HG03103 (cell line): ENCODE measurements around the gene GNRH2.
"Not testable (repeated sequence)": the region's sequence is repeated elsewhere in the genome, so short reads cannot be mapped to it uniquely, and the experiment has no call there.

ENCODE experiments used
- ATAC-seq: cut with Tn5 transposase; IDR thresholded peaks from one replicate; pipeline ENCODE4 v1.9.1; 2021; ENCODE audit warnings: low read depth; ENCODE audit not compliant: unreplicated experiment

Gene GNRH2

DNA sequence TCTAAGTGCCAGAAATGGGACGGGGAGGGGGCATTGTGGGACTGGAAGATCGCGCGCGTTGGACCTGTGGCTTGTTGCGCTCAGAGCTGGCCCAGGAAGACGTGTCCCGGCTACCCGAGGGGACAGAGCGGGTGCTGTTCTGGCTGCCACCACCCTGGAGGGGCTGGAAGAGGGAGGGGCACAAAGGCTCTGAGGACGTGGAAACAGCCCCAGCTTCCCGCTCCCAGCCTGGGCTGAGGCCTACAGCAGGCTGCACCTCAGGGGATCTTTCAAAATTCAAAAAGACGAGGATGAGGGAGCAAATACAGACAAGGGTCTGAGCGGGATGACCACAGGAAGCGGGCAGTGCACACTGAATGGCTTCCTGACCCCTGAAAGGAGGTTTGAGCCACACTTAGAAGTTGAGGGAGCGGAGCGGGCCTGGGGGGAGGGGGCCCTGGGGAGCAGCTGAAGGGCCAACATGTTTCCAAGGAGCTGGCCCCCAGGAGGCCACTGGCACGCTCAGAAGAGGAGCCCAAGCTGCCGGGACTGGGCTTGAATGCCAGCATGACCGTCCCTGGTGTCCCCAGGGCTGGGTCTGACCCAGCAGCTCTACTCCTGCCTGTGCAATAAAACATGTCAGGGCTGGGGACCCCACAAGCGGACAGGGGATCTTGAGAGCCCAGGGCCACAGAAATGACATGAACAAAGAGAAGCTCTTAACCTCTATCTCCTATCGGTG, 29.3 kb downstream of the GNRH2 start:
- ATAC-seq = no peak

DNA sequence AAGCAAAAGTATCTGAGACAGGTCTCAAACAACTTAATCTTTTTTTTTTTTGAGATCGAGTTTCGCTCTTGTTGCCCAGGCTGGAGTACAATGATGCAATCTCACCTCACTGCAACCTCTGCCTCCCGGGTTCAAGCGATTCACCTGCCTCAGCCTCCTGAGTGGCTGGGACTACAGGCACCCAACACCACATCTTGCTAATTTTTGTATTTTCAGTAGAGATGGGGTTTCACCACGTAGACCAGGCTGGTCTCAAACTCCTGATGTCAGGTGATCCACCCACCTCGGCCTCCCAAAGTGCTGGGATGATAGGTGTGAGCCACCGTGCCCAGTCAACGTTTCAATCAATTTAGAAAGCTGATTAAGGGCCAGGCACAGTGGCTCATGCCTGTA, 29.8 kb downstream of the GNRH2 start:
- ATAC-seq = not testable (repeated sequence)

DNA sequence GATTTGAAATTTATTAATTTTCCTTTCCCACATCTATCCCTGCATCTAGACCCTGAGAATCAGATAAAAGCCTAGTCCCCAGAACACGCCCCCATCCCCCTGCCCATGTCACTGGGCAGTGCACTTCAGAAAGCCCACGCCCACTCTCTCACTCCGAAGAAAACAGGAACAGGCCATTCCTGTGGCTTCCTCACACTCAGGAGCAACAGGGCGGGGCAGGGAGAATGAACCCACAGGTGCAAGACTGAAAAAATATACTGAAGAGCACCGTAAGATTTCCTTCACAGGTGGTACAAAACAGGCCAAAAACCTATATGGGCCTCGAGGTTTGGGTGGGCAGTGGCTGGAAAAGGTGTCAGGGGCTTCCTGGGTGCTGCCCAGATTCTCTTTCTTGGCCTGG, 31.4 kb downstream of the GNRH2 start:
- ATAC-seq = no peak

DNA sequence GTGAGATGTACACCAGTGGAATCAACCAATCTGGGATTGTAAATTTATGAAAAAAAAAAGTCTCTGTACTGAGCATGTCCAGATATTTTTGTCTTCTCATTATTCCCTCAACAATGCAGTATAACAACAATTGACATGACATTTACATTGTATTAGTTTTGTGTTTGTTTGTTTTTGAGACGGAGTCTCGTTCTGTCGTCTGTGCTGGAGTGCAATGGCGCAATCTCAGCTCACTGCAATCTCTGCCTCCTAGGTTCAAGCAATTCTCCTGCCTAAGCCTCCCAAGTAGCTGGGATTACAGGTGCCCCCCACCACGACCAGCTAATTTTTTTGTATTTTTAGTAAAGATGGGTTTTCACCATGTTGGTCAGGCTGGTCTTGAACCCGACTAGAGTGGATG, 31.9 kb downstream of the GNRH2 start:
- ATAC-seq = not testable (repeated sequence)

DNA sequence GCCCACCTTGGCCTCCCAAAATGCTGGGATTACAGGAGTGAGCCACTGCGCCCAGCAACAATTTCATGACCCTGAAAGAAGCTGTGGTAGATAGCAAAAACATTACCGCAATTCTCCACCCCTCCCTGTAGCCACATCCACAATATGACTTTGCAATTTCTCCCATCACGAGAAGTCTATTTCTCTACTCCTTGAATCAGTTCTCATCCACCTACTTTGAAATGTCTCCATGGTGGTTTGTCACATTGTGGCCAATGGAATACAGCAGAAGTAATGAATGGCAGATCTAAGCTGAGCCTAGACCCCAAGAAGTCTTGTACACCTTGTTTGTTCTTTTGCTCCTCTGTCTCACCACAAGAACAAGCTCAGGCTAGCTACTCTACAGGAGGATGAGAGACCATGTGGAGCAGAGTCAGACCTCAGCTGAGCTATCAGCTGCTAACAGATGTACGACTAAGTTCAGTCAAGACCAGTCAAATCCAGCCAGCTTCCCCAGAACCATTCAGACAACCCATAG, 34.3 kb downstream of the GNRH2 start:
- ATAC-seq = no peak

DNA sequence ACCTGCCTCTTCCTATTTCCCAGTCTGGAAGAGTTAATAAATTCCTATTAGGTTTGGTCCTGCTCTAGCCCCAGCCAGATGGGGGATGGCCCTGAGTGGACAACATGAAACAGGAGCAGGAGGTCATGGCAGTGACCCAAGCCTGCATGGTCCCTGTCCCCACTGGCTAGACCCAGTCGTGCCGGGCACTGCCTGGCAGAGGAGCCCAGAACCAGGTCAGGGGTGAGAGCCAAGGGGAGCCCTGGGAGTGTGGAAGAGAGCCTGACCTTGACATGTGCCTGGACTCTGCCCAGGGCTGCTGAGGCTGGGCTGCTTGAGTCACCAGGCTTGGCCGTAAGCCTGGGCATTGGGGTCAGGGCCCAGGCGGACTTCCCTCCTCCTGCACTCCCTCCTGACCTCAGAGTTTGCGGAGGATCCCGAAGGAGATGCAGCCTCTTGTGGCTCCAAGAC, 37.5 kb downstream of the GNRH2 start:
- no peak for ATAC-seq

DNA sequence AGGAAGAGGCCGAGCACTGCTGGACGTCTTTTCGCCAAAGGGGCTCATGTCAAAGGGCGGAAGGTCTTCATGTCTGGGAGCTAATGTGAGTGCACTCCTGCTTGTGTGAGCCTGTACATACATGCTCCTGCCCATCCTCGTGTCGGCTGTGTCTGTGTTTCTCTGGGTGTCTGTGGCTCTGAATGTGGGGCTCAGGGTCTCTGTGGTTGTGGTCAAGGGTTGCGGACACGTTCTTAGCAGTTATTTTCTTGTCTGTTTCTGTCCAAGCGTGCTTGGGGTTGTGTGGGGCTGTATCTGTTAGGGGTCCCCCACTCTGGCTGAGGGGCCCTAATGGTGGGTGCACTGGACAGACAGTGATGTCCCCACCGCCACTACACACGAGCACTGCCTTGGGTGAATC, 38.2 kb downstream of the GNRH2 start:
- ATAC-seq = no peak

DNA sequence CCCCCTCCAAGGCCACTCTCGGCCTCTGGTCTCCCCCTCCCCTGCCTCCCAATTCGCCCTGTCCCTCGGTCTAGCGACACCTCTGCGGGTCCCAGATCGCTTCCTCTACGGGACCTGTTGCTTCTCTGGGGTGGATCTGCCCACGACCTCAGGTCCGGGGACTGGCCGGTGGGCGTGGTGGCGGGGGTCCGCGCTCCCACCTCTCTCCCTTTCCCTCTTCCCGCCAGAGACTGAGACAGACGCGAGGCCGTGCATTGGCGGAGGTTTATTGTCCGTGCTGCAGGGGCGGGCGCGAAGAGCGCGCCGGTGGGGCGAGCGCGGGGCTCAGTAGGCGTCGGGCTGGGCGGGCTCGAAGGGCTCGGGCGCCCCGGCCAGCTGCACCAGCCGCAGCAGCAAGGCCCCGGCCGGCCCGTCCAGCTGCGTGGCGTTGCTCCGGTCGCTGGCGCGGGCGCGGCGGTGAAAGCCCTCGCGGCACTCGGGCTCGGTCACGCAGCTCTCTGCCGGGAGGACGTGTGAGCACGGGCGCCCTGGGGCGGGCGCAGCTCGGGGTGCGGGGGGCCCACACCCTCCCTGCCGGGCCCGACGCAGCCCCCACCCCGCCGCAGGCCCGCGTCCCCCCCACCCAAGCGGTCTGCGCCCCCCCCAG, 39.0 kb downstream of the GNRH2 start:
- no peak for ATAC-seq

DNA sequence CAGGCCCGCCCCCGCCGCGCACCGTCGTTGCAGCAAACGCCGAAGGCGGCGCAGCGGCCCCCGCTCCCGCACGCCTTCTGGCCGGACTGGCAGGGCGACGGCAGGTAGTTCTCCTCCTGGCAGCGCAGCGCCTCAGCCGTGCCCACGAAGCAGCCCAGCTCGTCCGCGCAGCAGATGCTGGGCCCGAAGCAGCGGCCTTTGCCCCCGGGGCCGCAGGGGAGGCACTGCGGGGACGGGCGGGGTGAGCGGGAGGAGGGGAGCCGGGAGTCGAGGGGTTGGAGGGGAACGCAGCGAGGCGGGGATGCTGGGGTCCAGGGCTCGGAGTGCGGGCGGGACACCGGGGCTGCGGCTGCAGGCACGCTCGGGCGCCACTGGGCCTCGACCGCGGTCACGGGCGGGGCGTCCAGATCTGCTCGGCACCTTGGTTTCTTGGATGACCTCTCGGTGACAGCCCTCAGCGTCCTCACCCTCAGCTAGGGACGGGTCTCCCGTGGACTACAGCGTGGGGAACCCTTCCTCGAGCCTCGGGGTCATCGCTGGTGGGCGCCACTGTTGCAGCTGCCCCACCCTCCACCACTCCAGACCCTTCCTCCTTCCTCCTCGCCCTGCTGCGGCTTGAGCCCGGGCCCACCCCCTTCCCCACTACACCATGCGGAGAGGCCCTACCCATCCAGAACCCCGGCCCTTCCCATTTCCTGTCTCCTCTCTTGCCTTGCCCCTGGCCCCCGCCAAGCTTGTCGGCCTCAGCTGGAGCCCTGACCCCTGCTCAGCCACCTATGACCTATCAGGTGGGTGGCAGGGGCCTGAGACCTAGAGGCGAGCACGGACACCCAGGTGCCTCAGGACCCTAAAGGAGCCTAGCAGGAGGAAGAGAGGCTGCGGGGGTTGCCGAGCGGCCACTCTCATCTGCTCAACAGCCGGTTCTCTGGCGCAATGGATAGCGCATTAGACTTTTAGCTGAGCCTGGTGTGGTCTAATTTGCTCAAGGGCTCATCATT, 39.8 kb downstream of the GNRH2 start:
- ATAC-seq = no peak

DNA sequence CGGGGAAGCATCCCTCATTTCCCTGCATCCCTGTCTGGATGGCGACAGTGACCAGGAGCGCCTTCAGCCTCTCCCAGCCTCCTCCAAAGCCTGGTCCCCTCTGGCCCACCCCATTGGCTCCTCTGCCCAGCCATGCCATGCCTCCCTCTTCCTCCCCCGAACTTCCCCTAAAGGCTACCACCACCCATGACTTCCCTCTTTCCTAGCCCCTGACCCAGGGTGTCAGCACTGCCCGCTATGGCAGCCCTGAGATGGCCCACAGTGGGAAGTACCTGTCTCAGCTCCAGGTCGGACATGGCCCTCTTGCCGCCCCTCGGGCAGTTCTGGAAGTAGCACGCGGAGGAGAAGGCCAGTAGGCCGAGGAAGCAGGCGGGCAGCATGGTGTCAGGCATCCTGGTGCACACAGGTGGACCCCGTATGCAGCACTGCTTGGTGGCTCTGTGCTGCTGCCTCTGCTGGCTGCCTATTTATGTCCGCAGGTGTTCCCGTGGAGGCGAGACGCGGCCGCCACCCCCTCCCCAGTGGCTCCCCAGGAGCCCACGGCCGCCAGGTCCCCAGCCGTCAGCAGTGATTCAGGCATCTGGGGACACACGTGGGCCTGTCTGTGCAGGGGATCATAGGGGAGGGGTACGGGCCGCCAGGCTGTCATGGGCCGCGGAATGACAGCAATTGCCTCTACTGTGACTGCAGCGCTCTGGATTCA, 41.0 kb downstream of the GNRH2 start, which contains the start of gene AVP:
TSS of gene AVP (minus strand) at position 442 of the 703 bp plus-strand sequence. CDS start at position 392, 50 bp downstream.
- ATAC-seq = no peak

DNA sequence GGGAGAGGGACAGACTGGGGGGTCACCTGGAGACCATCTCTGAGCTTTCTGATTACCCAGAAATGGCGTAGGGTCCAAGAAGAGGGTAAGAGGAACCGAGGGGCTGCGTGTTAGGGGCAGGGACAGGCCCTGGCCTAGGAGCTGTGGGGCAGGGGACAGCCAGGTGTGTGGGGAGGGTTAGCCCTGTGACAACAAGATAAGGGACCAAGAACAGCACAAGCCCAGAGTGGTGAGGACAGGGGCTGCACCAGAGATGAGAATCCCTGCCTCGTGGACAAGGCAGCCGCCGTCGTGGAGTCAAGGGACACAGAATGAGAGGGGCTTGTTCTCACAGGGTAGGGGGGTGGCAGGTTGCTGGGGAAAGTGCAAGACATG, 41.6 kb downstream of the GNRH2 start:
- ATAC-seq = no peak

DNA sequence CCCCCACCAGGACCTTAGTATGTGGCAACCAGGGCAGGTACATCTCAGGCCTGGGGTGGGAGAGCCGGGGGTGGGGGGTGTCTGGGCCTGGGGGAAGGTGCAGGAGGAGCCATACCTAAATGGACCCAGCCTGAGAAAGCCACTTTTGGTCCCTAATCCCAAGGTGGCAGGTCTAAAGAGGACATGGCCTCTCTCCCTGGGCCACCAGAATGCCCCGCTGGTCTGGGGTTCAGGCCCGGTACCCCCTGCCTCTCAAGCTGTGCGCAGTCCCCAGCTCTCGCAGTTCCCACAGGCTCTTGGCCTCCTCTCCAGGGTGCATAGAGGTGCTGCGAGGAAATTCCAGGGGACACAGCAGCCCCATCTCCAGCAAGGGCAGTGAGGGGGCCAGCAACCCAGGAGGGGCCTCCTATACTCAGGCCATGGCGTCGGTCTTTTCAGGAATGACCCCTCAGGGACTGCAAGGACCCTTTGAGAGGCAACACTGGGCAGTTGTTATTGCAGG, 42.2 kb downstream of the GNRH2 start:
- no peak for ATAC-seq

DNA sequence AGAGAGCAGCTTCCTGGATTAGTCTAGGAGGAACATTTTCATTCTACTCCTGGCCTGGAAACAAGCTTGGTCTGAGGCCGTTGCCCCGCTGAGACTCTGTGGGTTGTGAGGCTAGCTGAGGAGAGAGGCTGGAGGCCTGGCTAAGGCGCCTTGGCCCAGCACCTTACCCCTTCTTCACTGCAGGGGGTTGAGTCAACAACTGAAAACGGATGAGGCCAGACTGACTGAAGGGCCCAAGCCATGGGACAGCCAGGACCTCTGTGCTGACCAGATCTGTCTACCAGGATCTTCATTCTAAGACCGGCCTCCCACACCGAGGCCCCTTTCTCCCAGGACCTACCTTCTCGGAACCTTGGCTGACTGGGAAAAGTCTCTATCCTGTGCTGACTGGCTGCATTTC, 44.6 kb downstream of the GNRH2 start:
- no peak for ATAC-seq

DNA sequence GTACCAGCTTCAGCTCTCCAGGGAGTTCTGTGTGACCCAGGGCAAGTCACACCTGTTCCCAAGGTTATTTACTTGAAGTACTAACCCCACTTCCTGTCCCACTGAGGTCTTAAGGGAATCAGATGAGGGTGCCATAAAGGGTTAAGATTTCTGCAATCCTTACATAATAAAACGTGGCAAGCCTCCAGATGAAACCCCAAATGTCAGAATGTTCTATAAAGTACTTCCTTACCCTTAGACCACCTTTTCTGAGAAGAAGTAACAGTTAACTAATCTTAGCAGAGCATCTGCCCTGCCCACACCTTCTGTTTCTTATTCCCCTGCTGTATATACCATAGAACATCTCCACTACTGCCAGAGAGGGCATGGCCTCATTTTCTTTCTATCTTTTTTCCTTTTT, 47.1 kb downstream of the GNRH2 start:
- ATAC-seq = no peak

DNA sequence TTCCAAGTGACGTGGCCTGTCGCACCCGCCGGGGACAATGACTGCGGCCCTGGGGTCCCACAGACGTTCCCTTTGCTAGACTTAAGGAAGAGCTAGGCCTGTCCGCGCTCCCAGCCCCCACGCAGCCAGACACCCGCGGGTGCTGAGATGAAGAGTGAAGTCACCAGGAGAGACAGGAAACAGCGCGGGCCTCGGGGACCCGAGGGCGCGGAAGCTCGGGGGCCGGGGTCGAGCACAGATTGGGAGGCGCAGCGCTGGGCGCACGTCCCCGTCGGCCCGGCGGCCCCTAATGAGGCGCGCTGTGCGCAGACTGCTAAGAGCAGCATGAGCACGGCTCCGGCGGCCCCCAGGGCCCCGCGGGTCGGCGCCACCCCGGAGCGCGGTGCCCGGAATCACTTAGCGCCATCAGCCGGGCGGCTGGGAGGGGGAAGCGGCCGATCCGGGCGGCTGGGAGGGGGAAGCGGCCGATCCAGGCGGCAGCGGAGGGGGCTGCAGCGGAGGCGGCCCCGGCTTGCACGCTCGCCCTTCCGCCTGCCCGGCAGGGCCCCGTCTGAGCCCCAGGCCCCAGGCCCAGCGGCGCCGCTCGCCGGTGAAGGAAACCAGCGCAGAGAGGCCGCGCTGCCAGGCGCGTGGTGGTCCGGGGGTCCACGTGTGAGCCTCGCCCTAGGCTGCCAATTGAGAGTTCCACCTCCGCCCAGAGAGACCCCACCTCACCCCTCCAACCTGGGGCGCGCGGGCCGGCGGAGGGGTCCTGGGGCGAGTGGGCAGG, 49.4 kb downstream of the GNRH2 start:
- no peak for ATAC-seq

DNA sequence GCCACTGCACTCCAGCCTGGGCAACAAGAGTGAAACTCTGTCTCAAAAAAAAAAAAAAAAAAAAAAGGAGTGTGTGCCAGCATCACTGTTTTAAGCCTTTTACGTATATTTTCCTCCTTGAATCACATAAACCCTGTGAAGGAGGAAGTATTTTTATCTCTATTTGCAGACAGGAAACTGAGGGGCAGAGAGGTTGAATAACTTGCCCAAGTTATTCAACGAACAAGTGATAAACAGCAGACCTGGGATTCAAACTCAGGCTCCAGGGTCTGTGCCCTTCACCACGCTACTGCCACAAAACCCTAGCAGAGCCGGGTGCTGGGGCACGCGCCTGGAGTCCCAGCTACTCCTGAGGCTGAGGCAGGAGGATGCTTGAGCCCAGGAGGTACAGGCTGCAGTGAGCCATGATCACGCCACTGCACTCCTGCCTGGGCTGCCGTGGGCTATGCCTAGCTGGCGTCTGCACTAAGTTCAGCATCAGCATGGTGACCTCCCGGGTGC, 50.5 kb downstream of the GNRH2 start:
- no peak for ATAC-seq

DNA sequence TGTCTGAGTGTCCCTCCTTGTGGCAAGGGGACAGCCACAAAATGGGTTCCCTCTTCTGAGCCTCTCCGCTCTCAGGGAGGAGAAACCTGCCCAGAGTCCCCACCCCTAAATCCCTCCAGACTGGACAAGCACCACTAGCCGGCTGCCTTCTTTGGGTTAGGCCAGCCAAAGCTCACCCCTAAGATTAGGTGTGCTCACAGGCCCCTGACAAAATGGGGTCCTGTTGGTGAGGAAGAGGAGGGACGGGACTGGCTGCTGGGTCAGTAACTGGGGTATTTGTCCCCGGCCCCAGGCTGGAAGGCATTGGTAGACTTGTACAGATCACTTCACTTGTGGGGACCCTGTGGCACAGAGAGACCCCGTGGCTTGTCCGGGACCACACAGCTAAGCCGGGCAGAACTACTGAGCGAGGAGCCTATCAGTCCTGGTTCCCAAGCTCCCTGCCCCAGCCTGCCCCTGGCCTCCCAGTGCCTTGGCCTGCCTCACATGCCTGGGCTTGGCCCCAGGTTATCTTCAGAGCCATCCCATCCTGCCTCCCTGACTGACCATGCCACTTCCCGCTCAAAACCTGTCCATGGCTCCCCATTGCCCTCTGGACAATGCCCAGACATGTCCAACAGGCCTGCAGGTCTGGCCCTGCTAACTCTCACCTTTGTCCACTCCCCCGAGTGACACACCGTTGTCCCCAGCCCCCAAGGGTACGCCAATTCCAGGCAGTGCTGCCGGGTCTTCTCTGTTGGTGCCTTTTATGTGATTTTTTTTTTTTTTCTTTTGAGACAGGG, 51.6 kb downstream of the GNRH2 start:
- ATAC-seq = no peak
